Memory B cell (primary cell): ENCODE measurements around the gene MYO19.
A peak's percentile ranks its signal among the peaks of the same experiment; 100 is the strongest.
"Not testable (repeated sequence)": the region's sequence is repeated elsewhere in the genome, so short reads cannot be mapped to it uniquely, and the experiment has no call there.

Source experiments
- ATAC-seq: fragments of 150-1000 bp; cut with Tn5 transposase; 2 replicates; pipeline ENCODE4 v1.10.0; 2021; ENCODE audit warnings: low read depth, mild to moderate bottlenecking, moderate library complexity
- DNase-seq, 2 donors: peaks; one replicate each; pipeline ENCODE4 v3.0.0; 2022; ENCODE audit warnings: low spot score in 2 of 2
- H3K27ac Mint-ChIP-seq: one replicate; pipeline ENCODE4 v1.8.0; 2022; ENCODE audit warnings: mild to moderate bottlenecking, moderate library complexity, mixed read lengths
- H3K27me3 Mint-ChIP-seq: one replicate; pipeline ENCODE4 v1.8.0; 2022; ENCODE audit warnings: mixed read lengths
- H3K36me3 Mint-ChIP-seq: one replicate; pipeline ENCODE4 v1.8.0; 2022; ENCODE audit warnings: mild to moderate bottlenecking, mixed read lengths
- H3K4me1 Mint-ChIP-seq: one replicate; pipeline ENCODE4 v1.8.0; 2022; ENCODE audit warnings: mixed read lengths
- H3K4me3 Mint-ChIP-seq: one replicate; pipeline ENCODE4 v1.8.0; 2022; ENCODE audit warnings: mild to moderate bottlenecking, moderate library complexity, mixed read lengths
- H3K9me3 Mint-ChIP-seq: one replicate; pipeline ENCODE4 v1.8.0; 2022; ENCODE audit warnings: mixed read lengths

The MYO19 gene

GRCh38 chr17:36481829-36482228 is 52.8 kb downstream of the MYO19 start:
- no peak for DNase-seq
- no peak overlapping the region for H3K27ac Mint-ChIP-seq
- H3K4me3 Mint-ChIP-seq, result peak overlapping the region; percentile 35
- no peak for ATAC-seq
- H3K27me3 Mint-ChIP-seq, result peaks cover 16% of the 10 kb centered on the region
- H3K4me1 Mint-ChIP-seq, result peaks cover 6% of the 10 kb centered on the region
- peaks cover 2% of the 10 kb centered on the region for H3K36me3 Mint-ChIP-seq
- no peaks in the 10 kb centered on the region for H3K9me3 Mint-ChIP-seq

GRCh38 chr17:36475346-36475970 is 59.2 kb downstream of the MYO19 start:
- H3K9me3 Mint-ChIP-seq, result peaks cover 2% of the 10 kb centered on the region
- peaks cover 18% of the 10 kb centered on the region for H3K27me3 Mint-ChIP-seq

GRCh38 chr17:36474571-36474970 is 60.1 kb downstream of the MYO19 start:
- ATAC-seq, result no peak
- DNase-seq, result no peak
- peaks cover 15% of the 10 kb centered on the region for H3K27me3 Mint-ChIP-seq
- H3K36me3 Mint-ChIP-seq, result peaks cover 2% of the 10 kb centered on the region
- H3K4me1 Mint-ChIP-seq, result peaks cover 8% of the 10 kb centered on the region
- no peak overlapping the region for H3K27ac Mint-ChIP-seq
- no peak overlapping the region for H3K4me3 Mint-ChIP-seq
- peaks cover 2% of the 10 kb centered on the region for H3K9me3 Mint-ChIP-seq

More at GRCh38 chr17:36475346-36475970, 59.2 kb downstream of the MYO19 start:
- DNase-seq, result no peak
- H3K4me1 Mint-ChIP-seq, result peaks cover 5% of the 10 kb centered on the region
- H3K36me3 Mint-ChIP-seq, result peaks cover 2% of the 10 kb centered on the region
- ATAC-seq, result no peak
- no peak overlapping the region for H3K27ac Mint-ChIP-seq
- H3K4me3 Mint-ChIP-seq, result no peak overlapping the region

- ATAC-seq (peak; percentile 75), DNase-seq (no peak)
- Mint-ChIP-seq H3K9me3 (no peaks in the 10 kb centered on the region), H3K27ac (no peak overlapping the region), H3K4me3 (no peak overlapping the region), H3K27me3 (peaks cover 19% of the 10 kb centered on the region), H3K4me1 (peaks cover 8% of the 10 kb centered on the region), H3K36me3 (peaks cover 2% of the 10 kb centered on the region)
Measured at GRCh38 chr17:36470499-36470898, 64.2 kb downstream of the MYO19 start.

GRCh38 chr17:36469733-36470132 is 64.9 kb downstream of the MYO19 start:
- H3K9me3 Mint-ChIP-seq, result no peaks in the 10 kb centered on the region
- no peak overlapping the region for H3K4me3 Mint-ChIP-seq
- no peak for DNase-seq
- H3K4me1 Mint-ChIP-seq, result peaks cover 8% of the 10 kb centered on the region
- no peak overlapping the region for H3K27ac Mint-ChIP-seq
- no peak for ATAC-seq
- peaks cover 21% of the 10 kb centered on the region for H3K27me3 Mint-ChIP-seq
- H3K36me3 Mint-ChIP-seq, result no peaks in the 10 kb centered on the region

GRCh38 chr17:36468903-36469635 is 65.6 kb downstream of the MYO19 start:
- ATAC-seq (no peak), DNase-seq (no peak)
- H3K27me3 Mint-ChIP-seq, result peaks cover 20% of the 10 kb centered on the region
- no peak overlapping the region for H3K4me3 Mint-ChIP-seq
- H3K4me1 Mint-ChIP-seq, result peaks cover 8% of the 10 kb centered on the region
- no peaks in the 10 kb centered on the region for H3K36me3 Mint-ChIP-seq
- no peaks in the 10 kb centered on the region for H3K9me3 Mint-ChIP-seq
- no peak overlapping the region for H3K27ac Mint-ChIP-seq

- ATAC-seq (no peak), DNase-seq (no peak)
- H3K27me3 Mint-ChIP-seq, result peaks cover 35% of the 10 kb centered on the region
- H3K4me3 Mint-ChIP-seq, result no peak overlapping the region
- no peaks in the 10 kb centered on the region for H3K9me3 Mint-ChIP-seq
- no peak overlapping the region for H3K27ac Mint-ChIP-seq
- no peaks in the 10 kb centered on the region for H3K36me3 Mint-ChIP-seq
- peaks cover 4% of the 10 kb centered on the region for H3K4me1 Mint-ChIP-seq
Measured at GRCh38 chr17:36464765-36465088, 69.9 kb downstream of the MYO19 start.

GRCh38 chr17:36463916-36464764 is 70.5 kb downstream of the MYO19 start:
- no peaks in the 10 kb centered on the region for H3K9me3 Mint-ChIP-seq
- H3K27ac Mint-ChIP-seq, result no peak overlapping the region
- H3K4me3 Mint-ChIP-seq, result no peak overlapping the region
- H3K36me3 Mint-ChIP-seq, result no peaks in the 10 kb centered on the region
- DNase-seq, result no peak
- peak; percentile 67 for ATAC-seq
- peaks cover 4% of the 10 kb centered on the region for H3K4me1 Mint-ChIP-seq
- H3K27me3 Mint-ChIP-seq, result peaks cover 39% of the 10 kb centered on the region

- H3K9me3 Mint-ChIP-seq, result no peaks in the 10 kb centered on the region
- no peak overlapping the region for H3K27ac Mint-ChIP-seq
- H3K36me3 Mint-ChIP-seq, result no peaks in the 10 kb centered on the region
- peaks cover 29% of the 10 kb centered on the region for H3K27me3 Mint-ChIP-seq
- no peak overlapping the region for H3K4me3 Mint-ChIP-seq
- ATAC-seq (no peak), DNase-seq (no peak)
- H3K4me1 Mint-ChIP-seq, result peaks cover 4% of the 10 kb centered on the region
Measured at GRCh38 chr17:36461330-36462110, 73.1 kb downstream of the MYO19 start.

GRCh38 chr17:36460265-36460937 is 74.3 kb downstream of the MYO19 start:
- H3K9me3 Mint-ChIP-seq, result no peaks in the 10 kb centered on the region
- H3K4me1 Mint-ChIP-seq, result peaks cover 4% of the 10 kb centered on the region
- no peak overlapping the region for H3K4me3 Mint-ChIP-seq
- no peak overlapping the region for H3K27ac Mint-ChIP-seq
- peaks cover 27% of the 10 kb centered on the region for H3K27me3 Mint-ChIP-seq
- no peak for ATAC-seq
- H3K36me3 Mint-ChIP-seq, result no peaks in the 10 kb centered on the region
- no peak for DNase-seq

- H3K9me3 Mint-ChIP-seq, result no peaks in the 10 kb centered on the region
- H3K36me3 Mint-ChIP-seq, result no peaks in the 10 kb centered on the region
- DNase-seq (no peak), ATAC-seq (no peak)
- peaks cover 4% of the 10 kb centered on the region for H3K4me1 Mint-ChIP-seq
- no peak overlapping the region for H3K4me3 Mint-ChIP-seq
- H3K27me3 Mint-ChIP-seq, result peaks cover 22% of the 10 kb centered on the region
- no peak overlapping the region for H3K27ac Mint-ChIP-seq
Measured at GRCh38 chr17:36459601-36460000, 75.1 kb downstream of the MYO19 start.

GRCh38 chr17:36459045-36459444 is 75.6 kb downstream of the MYO19 start:
- H3K9me3 Mint-ChIP-seq, result no peaks in the 10 kb centered on the region
- no peaks in the 10 kb centered on the region for H3K36me3 Mint-ChIP-seq
- H3K27me3 Mint-ChIP-seq, result peaks cover 22% of the 10 kb centered on the region
- H3K27ac Mint-ChIP-seq, result no peak overlapping the region
- ATAC-seq (no peak), DNase-seq (no peak)
- H3K4me1 Mint-ChIP-seq, result peaks cover 4% of the 10 kb centered on the region
- H3K4me3 Mint-ChIP-seq, result no peak overlapping the region

GRCh38 chr17:36457701-36458100 is 77.0 kb downstream of the MYO19 start:
- H3K36me3 Mint-ChIP-seq, H3K9me3 Mint-ChIP-seq, H3K4me3 Mint-ChIP-seq, H3K27ac Mint-ChIP-seq, ATAC-seq, DNase-seq, H3K4me1 Mint-ChIP-seq: not testable (repeated sequence)
- peaks cover 13% of the 10 kb centered on the region for H3K27me3 Mint-ChIP-seq
